HEK293 (cell line): ENCODE results near the gene CTNNBL1.

Experiments used
- CTCF ChIA-PET: fragments of 350-600 bp; formaldehyde crosslinking; extraction: SDS; loops from one replicate; lab custom pipeline; 2021; ENCODE audit warnings: antibody characterized with exemption; lab: Yijun Ruan, JAX
- POLR2A ChIA-PET: fragments of 300-600 bp; formaldehyde crosslinking; extraction: SDS; loops from one replicate; lab custom pipeline; 2020; ENCODE audit warnings: antibody characterized with exemption, inconsistent platforms; lab: Yijun Ruan, JAX
- H3K27ac ChIP-seq: fragments of 200-500 bp; sonication (Bioruptor generic); 2 replicates; pipeline ENCODE4 v1.5.1; 2014; ENCODE audit warnings: low read depth, low read length, control low read depth, inconsistent platforms; ENCODE audit errors: extremely low read depth
- H3K36me3 ChIP-seq, 2 experiments: fragments of 200-500 bp in 1 of 2; sonication (Bioruptor generic) in 1 of 2; 1 replicate in 1 of 2; 2 replicates in 1 of 2; pipeline ENCODE4 v1.5.1; 2014 to 2017; ENCODE audit warnings: inconsistent platforms in 2 of 2, low read length in 2 of 2; ENCODE audit not compliant: control insufficient read depth in 2 of 2, insufficient read depth in 1 of 2
- H3K4me1 ChIP-seq: fragments of 200-500 bp; sonication (Bioruptor generic); 2 replicates; pipeline ENCODE4 v1.5.1; 2014; ENCODE audit warnings: mild to moderate bottlenecking, low read length, inconsistent platforms; ENCODE audit not compliant: control insufficient read depth, insufficient read depth
- H3K4me3 ChIP-seq: 2 replicates; pipeline ENCODE4 v1.5.1; 2011; ENCODE audit warnings: low read depth, mild to moderate bottlenecking, control low read depth, low read length, moderate library complexity
- H3K9me3 ChIP-seq: fragments of 200-500 bp; sonication (Bioruptor generic); 2 replicates; pipeline ENCODE4 v1.5.1; 2014; ENCODE audit warnings: low read depth, low read length, inconsistent platforms; ENCODE audit not compliant: control insufficient read depth, insufficient read depth
- BCL6B ChIP-seq: fragments of 450-650 bp; formaldehyde crosslinking; IDR thresholded peaks from 2 replicates; pipeline ENCODE4 v1.5.1; 2017; ENCODE audit warnings: missing biosample characterization, missing genetic modification characterization
- CTCF ChIP-seq: fragments of 450-650 bp; formaldehyde crosslinking; IDR thresholded peaks from 2 replicates; pipeline ENCODE4 v1.5.1; 2016; ENCODE audit warnings: missing biosample characterization, missing genetic modification characterization
- GFI1B ChIP-seq: fragments of 450-650 bp; formaldehyde crosslinking; IDR thresholded peaks from 2 replicates; pipeline ENCODE4 v1.5.1; 2016; ENCODE audit warnings: missing biosample characterization, missing genetic modification characterization
- HIC1 ChIP-seq: fragments of 450-650 bp; formaldehyde crosslinking; IDR thresholded peaks from 2 replicates; pipeline ENCODE4 v1.5.1; 2016; ENCODE audit warnings: missing biosample characterization, missing genetic modification characterization
- WT1 ChIP-seq: fragments of 450-650 bp; formaldehyde crosslinking; IDR thresholded peaks from 2 replicates; pipeline ENCODE4 v1.5.1; 2016; ENCODE audit warnings: missing biosample characterization, missing genetic modification characterization
- ZBTB21 ChIP-seq: fragments of 450-650 bp; formaldehyde crosslinking; IDR thresholded peaks from 2 replicates; pipeline ENCODE4 v1.5.1; 2017; ENCODE audit warnings: missing biosample characterization, missing genetic modification characterization
- ZBTB48 ChIP-seq: fragments of 450-650 bp; formaldehyde crosslinking; IDR thresholded peaks from 2 replicates; pipeline ENCODE4 v1.5.1; 2016; ENCODE audit warnings: missing biosample characterization, missing genetic modification characterization
- ZFHX2 ChIP-seq: fragments of 450-650 bp; formaldehyde crosslinking; conservative IDR thresholded peaks from 2 replicates; pipeline ENCODE4 v1.5.1; 2016; ENCODE audit warnings: missing biosample characterization, missing genetic modification characterization
- ZIC2 ChIP-seq: fragments of 450-650 bp; formaldehyde crosslinking; IDR thresholded peaks from 2 replicates; pipeline ENCODE4 v1.5.1; 2016; ENCODE audit warnings: missing biosample characterization, missing genetic modification characterization
- ZNF10 ChIP-seq: fragments of 450-650 bp; formaldehyde crosslinking; IDR thresholded peaks from 2 replicates; pipeline ENCODE4 v1.5.1; 2017; ENCODE audit warnings: missing biosample characterization, missing genetic modification characterization
- ZNF114 ChIP-seq: fragments of 450-650 bp; formaldehyde crosslinking; IDR thresholded peaks from 2 replicates; pipeline ENCODE4 v1.5.0; 2017; ENCODE audit warnings: missing biosample characterization, missing genetic modification characterization
- ZNF157 ChIP-seq: fragments of 450-650 bp; formaldehyde crosslinking; IDR thresholded peaks from 2 replicates; pipeline ENCODE4 v1.5.1; 2016; ENCODE audit warnings: missing biosample characterization, missing genetic modification characterization
- ZNF223 ChIP-seq: fragments of 450-650 bp; formaldehyde crosslinking; IDR thresholded peaks from 2 replicates; pipeline ENCODE4 v1.5.1; 2016; ENCODE audit warnings: missing biosample characterization, missing genetic modification characterization
- ZNF302 ChIP-seq: fragments of 450-650 bp; formaldehyde crosslinking; IDR thresholded peaks from 2 replicates; pipeline ENCODE4 v1.5.1; 2016; ENCODE audit warnings: missing biosample characterization, missing genetic modification characterization, low read depth
- ZNF426 ChIP-seq: fragments of 450-650 bp; formaldehyde crosslinking; IDR thresholded peaks from 2 replicates; pipeline ENCODE4 v1.5.1; 2017; ENCODE audit warnings: missing biosample characterization, missing genetic modification characterization, mild to moderate bottlenecking, inconsistent platforms, moderate library complexity
- ZNF488 ChIP-seq: fragments of 450-650 bp; formaldehyde crosslinking; IDR thresholded peaks from 2 replicates; pipeline ENCODE4 v1.5.1; 2016; ENCODE audit warnings: missing biosample characterization, missing genetic modification characterization
- ZNF501 ChIP-seq: fragments of 450-650 bp; formaldehyde crosslinking; IDR thresholded peaks from 2 replicates; pipeline ENCODE4 v1.5.1; 2016; ENCODE audit warnings: missing biosample characterization, missing genetic modification characterization
- ZNF510 ChIP-seq: fragments of 450-650 bp; formaldehyde crosslinking; IDR thresholded peaks from 2 replicates; pipeline ENCODE4 v1.5.1; 2018; ENCODE audit warnings: mild to moderate bottlenecking, missing genetic modification characterization, missing biosample characterization; ENCODE audit not compliant: insufficient replicate concordance
- ZNF514 ChIP-seq: fragments of 450-650 bp; formaldehyde crosslinking; IDR thresholded peaks from 2 replicates; pipeline ENCODE4 v1.5.1; 2016; ENCODE audit warnings: missing biosample characterization, missing genetic modification characterization
- ZNF530 ChIP-seq: fragments of 450-650 bp; formaldehyde crosslinking; IDR thresholded peaks from 2 replicates; pipeline ENCODE4 v1.5.1; 2016; ENCODE audit warnings: low read depth, missing biosample characterization, missing genetic modification characterization
- ZNF544 ChIP-seq: fragments of 450-650 bp; formaldehyde crosslinking; IDR thresholded peaks from 2 replicates; pipeline ENCODE4 v1.5.0; 2017; ENCODE audit warnings: missing biosample characterization, missing genetic modification characterization
- ZNF561 ChIP-seq: fragments of 450-650 bp; IDR thresholded peaks from 2 replicates; pipeline ENCODE4 v1.5.1; 2018; ENCODE audit warnings: missing biosample characterization, missing genetic modification characterization, borderline replicate concordance
- ZNF585B ChIP-seq: fragments of 450-650 bp; formaldehyde crosslinking; IDR thresholded peaks from 2 replicates; pipeline ENCODE4 v1.5.1; 2016; ENCODE audit warnings: missing biosample characterization, missing genetic modification characterization
- ZNF600 ChIP-seq: fragments of 450-650 bp; formaldehyde crosslinking; IDR thresholded peaks from 2 replicates; pipeline ENCODE4 v1.5.1; 2016; ENCODE audit warnings: missing biosample characterization, missing genetic modification characterization
- ZNF658 ChIP-seq: fragments of 450-650 bp; formaldehyde crosslinking; IDR thresholded peaks from 2 replicates; pipeline ENCODE4; 2016; ENCODE audit warnings: missing biosample characterization, missing genetic modification characterization
- ZNF677 ChIP-seq: fragments of 450-650 bp; IDR thresholded peaks from 2 replicates; pipeline ENCODE4 v1.5.0; 2018; ENCODE audit warnings: missing biosample characterization, mild to moderate bottlenecking, missing genetic modification characterization, moderate library complexity
- ZNF768 ChIP-seq: fragments of 450-650 bp; formaldehyde crosslinking; IDR thresholded peaks from 2 replicates; pipeline ENCODE4 v1.5.1; 2018; ENCODE audit warnings: missing biosample characterization, mild to moderate bottlenecking, missing genetic modification characterization
- ZNF776 ChIP-seq: fragments of 450-650 bp; formaldehyde crosslinking; IDR thresholded peaks from 2 replicates; pipeline ENCODE4 v1.5.0; 2017; ENCODE audit warnings: missing biosample characterization, missing genetic modification characterization, borderline replicate concordance
- ZNF830 ChIP-seq: fragments of 450-650 bp; IDR thresholded peaks from 2 replicates; pipeline ENCODE4 v1.5.0; 2018; ENCODE audit warnings: missing biosample characterization, missing genetic modification characterization, low read depth, mild to moderate bottlenecking, moderate library complexity
- ZSCAN23 ChIP-seq: fragments of 450-650 bp; formaldehyde crosslinking; IDR thresholded peaks from 2 replicates; pipeline ENCODE4 v1.5.1; 2016; ENCODE audit warnings: missing biosample characterization, missing genetic modification characterization
- ZSCAN30 ChIP-seq: fragments of 450-650 bp; IDR thresholded peaks from 2 replicates; pipeline ENCODE4 v1.5.1; 2018; ENCODE audit warnings: missing biosample characterization, mild to moderate bottlenecking, missing genetic modification characterization, moderate library complexity
- ZXDB ChIP-seq: fragments of 450-650 bp; formaldehyde crosslinking; IDR thresholded peaks from 2 replicates; pipeline ENCODE4 v1.5.1; 2016; ENCODE audit warnings: missing biosample characterization, missing genetic modification characterization

Gene CTNNBL1

GRCh38 chr20:37903317-37904007, 209.6 kb downstream of the CTNNBL1 start:
- H3K4me1 ChIP-seq: peaks cover 9% of the 10 kb centered on the region
- H3K27ac ChIP-seq: no peak overlapping the region; the same call in 1 of the 2 replicates
- ChIA-PET CTCF (interaction anchor here (0.6 to 1.4 kb wide), 2 partner anchors 15 to 623 kb away, joined by 4 read pairs; no protein-coding TSS in a partner anchor), POLR2A (no interaction called here)
- H3K36me3 ChIP-seq: no peaks in the 10 kb centered on the region
- peak overlapping the region; percentile 32 for H3K4me3 ChIP-seq
- H3K9me3 ChIP-seq: no peaks in the 10 kb centered on the region
- TF ChIP-seq ZNF776 (tag by site-specific recombination): no peak
- no peak for TF ChIP-seq ZNF510 (tag by site-specific recombination)
- TF ChIP-seq ZNF10 (tag by site-specific recombination): no peak
- TF ChIP-seq BCL6B (tag by site-specific recombination): no peak
- TF ChIP-seq CTCF: peak; percentile 59; the same call in 1 of the 2 replicates
- TF ChIP-seq ZNF600 (tag by site-specific recombination): 0 out of 2 replicates have a peak, but pooled peaks have one; percentile 20
- no peak for TF ChIP-seq ZXDB (tag by site-specific recombination)
- 0 out of 2 replicates have a peak, but pooled peaks have one; percentile 28 for TF ChIP-seq HIC1 (tag by site-specific recombination)
- TF ChIP-seq ZNF561: peak; percentile 72; the same call in 1 of the 2 replicates
- no peak for TF ChIP-seq ZNF488 (tag by site-specific recombination)
- no peak for TF ChIP-seq ZBTB21 (tag by site-specific recombination)
- no peak for TF ChIP-seq ZNF585B (tag by site-specific recombination)
- no peak for TF ChIP-seq ZNF114 (tag by site-specific recombination)
- no peak for TF ChIP-seq GFI1B (tag by site-specific recombination)
- TF ChIP-seq ZNF302 (tag by site-specific recombination): no peak
- no peak for TF ChIP-seq ZNF677 (tag by site-specific recombination)
- no peak for TF ChIP-seq ZNF514 (tag by site-specific recombination)
- TF ChIP-seq ZNF544 (tag by site-specific recombination): no peak
- no peak for TF ChIP-seq ZNF501 (tag by site-specific recombination)
- TF ChIP-seq ZNF768 (tag by site-specific recombination): no peak
- no peak for TF ChIP-seq ZNF830
- no peak for TF ChIP-seq ZBTB48 (tag by site-specific recombination)
- TF ChIP-seq ZNF157: no peak
- no peak for TF ChIP-seq ZNF223 (tag by site-specific recombination)
- TF ChIP-seq ZNF426 (tag by site-specific recombination): no peak
- TF ChIP-seq ZSCAN30 (tag by site-specific recombination): 0 out of 2 replicates have a peak, but pooled peaks have one; percentile 10
- TF ChIP-seq ZNF530 (tag by site-specific recombination): no peak
- TF ChIP-seq ZIC2 (tag by site-specific recombination): no peak
- no peak for TF ChIP-seq ZSCAN23 (tag by site-specific recombination)
- TF ChIP-seq WT1: no peak
- TF ChIP-seq ZFHX2: no peak
- no peak; the same call in 1 of the 2 replicates for TF ChIP-seq ZNF658 (tag by site-specific recombination)
